Psoas muscle (tissue), 8 donors: ENCODE data around the gene GSTO2. TPM values are rescaled to one million over a fixed set of nuclear protein-coding genes. Genes with fewer than 3 reads are reported as not detected.
A peak's percentile ranks its signal among the peaks of the same experiment; 100 is the strongest.

ENCODE experiments used
- ATAC-seq, 4 donors: fragments of 200-7000 bp; cut with Tn5 transposase; one replicate each; pipeline ENCODE4 v1.9.1; 2020; ENCODE audit warnings: moderate library complexity in 3 of 4, mild to moderate bottlenecking in 2 of 4
- DNase-seq, 2 donors: peaks; one replicate each; pipeline ENCODE4 v3.0.0-alpha.2; 2020
- H3K27ac ChIP-seq: fragments of 200-600 bp; one replicate; pipeline ENCODE4 v1.8.0; 2022
- H3K27me3 ChIP-seq, 3 donors: fragments of 200-600 bp in 1 of 3; one replicate each; pipeline versions ENCODE4 v1.6.1 to v1.8.0; 2013 to 2022; ENCODE audit warnings: low read length in 2 of 3, mild to moderate bottlenecking in 2 of 3, moderate library complexity in 1 of 3; ENCODE audit not compliant: insufficient read depth in 3 of 3
- H3K36me3 ChIP-seq, 2 donors: fragments of 200-600 bp in 1 of 2; one replicate each; pipeline versions ENCODE4 v1.6.1 to v1.8.0; 2013 to 2022; ENCODE audit warnings: low read depth in 1 of 2, mild to moderate bottlenecking in 1 of 2, moderate library complexity in 1 of 2; ENCODE audit not compliant: insufficient read depth in 1 of 2
- H3K4me1 ChIP-seq: fragments of 200-600 bp; one replicate; pipeline ENCODE4 v1.8.0; 2022
- H3K4me3 ChIP-seq: fragments of 200-600 bp; one replicate; pipeline ENCODE4 v1.8.0; 2022; ENCODE audit warnings: mild to moderate bottlenecking
- H3K9me3 ChIP-seq: fragments of 200-600 bp; one replicate; pipeline ENCODE4 v1.8.0; 2022
- WGBS, 3 donors: extraction: QIAGEN DNeasy Blood & Tissue Kit; methylation state at CpG; one replicate each; pipeline versions ENCODE4 v1.1.6 to v1.1.7; 2013; 5-methylcytosine and 5-hydroxymethylcytosine counted together
- intact Hi-C, 2 donors: fragments of 100-400 bp; cut with DNase I; formaldehyde crosslinking; loops; one replicate each; pipeline versions ENCODE4 v1.11.0 to v1.14.2; 2022
- polyA plus RNA-seq, 3 donors: library from polyadenylated mRNA; stranded (reverse); fragments of 200-250 nt; gene quantifications; one replicate each; pipeline ENCODE4 v1.2.3, GENCODE V29; 2013
- total RNA-seq, 4 donors: library from RNA; stranded (reverse); fragmentation: NEBNext Ultra II Directional in 2 of 4; extraction: Animal tissue kit (Norgen Biotek cat#: 25700) in 2 of 4; gene quantifications; one replicate each; pipeline versions ENCODE4 v1.2.1 to v1.2.4, GENCODE V29; 2021 to 2023
- TF ChIP-seq, protein P1 (sequence below): fragments of 200-600 bp; IDR thresholded peaks from one replicate; pipeline ENCODE4 v1.8.0; 2022; ENCODE audit warnings: antibody characterized with exemption
- donor health status: healthy with polysubstance abuse.
- donor health status: DM: no; HTN: no; CAD: no; lungs with moderate emphysema.
- donor health status: Bipolar disorder and iron deficiency.
- donor health status: healthy.
- donor health status: DM: yes; HTN: yes; CAD: no.
- donor health status: DM: no; HTN: no; CAD: no.
- donor health status: DM: no; HTN: no; CAD: no.
- donor health status: DM: yes; HTN: yes; CAD: no.

Gene GSTO2
- total and polyA plus RNA-seq, 7 donors, result 0.23 to 4.6 (median 1.4) TPM

GRCh38 chr10:104231784-104232612 lies 37.0 kb upstream of the GSTO2 start, which contains the start of gene CFAP43:
Gene CFAP43, minus strand, starts transcription at chr10:104232364. Its CDS starts 118 bp downstream, at chr10:104232246.
- peak; percentile 98 to 99 for DNase-seq
- Histone ChIP-seq H3K27ac (no peak within 1 kb of the TSS), H3K4me1 (peaks cover 7% of the 10 kb centered on the region), H3K36me3 (no peaks in the 10 kb centered on the region), H3K4me3 (peak within 1 kb of the TSS; percentile 92), H3K27me3 (no peaks in the 10 kb centered on the region), H3K9me3 (no peaks in the 10 kb centered on the region)
- ATAC-seq, result peak; percentile 100
- TF ChIP-seq, protein P1, sequence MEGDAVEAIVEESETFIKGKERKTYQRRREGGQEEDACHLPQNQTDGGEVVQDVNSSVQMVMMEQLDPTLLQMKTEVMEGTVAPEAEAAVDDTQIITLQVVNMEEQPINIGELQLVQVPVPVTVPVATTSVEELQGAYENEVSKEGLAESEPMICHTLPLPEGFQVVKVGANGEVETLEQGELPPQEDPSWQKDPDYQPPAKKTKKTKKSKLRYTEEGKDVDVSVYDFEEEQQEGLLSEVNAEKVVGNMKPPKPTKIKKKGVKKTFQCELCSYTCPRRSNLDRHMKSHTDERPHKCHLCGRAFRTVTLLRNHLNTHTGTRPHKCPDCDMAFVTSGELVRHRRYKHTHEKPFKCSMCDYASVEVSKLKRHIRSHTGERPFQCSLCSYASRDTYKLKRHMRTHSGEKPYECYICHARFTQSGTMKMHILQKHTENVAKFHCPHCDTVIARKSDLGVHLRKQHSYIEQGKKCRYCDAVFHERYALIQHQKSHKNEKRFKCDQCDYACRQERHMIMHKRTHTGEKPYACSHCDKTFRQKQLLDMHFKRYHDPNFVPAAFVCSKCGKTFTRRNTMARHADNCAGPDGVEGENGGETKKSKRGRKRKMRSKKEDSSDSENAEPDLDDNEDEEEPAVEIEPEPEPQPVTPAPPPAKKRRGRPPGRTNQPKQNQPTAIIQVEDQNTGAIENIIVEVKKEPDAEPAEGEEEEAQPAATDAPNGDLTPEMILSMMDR, result no peak
- intact Hi-C loops, result loop anchor here in 1 of 2 donors (1.0 kb wide), 1 partner anchor 22 kb away; the partner anchor contains the start of gene GSTO1
- WGBS, 3 donors, result 1% methylated on average over 48 to 60 of the region's 60 CpGs

DNA sequence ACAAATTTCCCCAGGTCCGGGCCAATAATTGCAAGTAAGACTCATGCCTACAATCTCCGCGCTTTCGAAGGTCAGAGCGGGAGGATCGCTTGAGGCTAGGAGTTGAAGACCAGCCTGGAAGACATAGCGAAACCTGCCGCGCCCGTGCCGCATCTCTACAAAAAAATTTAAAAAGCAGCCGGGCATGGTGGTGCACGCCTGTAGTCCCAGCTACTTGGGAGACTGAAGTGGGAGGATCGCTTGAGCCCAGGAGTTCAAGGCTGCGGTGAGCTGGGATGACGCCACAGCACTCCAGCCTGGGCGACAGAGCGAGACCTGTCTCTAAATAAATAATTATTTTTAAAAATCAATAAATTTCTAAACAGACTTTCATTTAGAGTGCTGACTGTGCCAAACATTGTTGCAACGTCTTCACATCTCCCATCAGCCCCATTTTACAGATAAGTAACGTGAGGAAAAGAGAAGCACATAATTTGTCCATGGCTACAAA lies 36.3 kb upstream of the GSTO2 start:
- Histone ChIP-seq H3K4me1 (peaks cover 7% of the 10 kb centered on the region), H3K36me3 (no peaks in the 10 kb centered on the region), H3K4me3 (peak overlapping the region; percentile 92), H3K9me3 (no peaks in the 10 kb centered on the region), H3K27ac (no peak overlapping the region), H3K27me3 (no peaks in the 10 kb centered on the region)
- WGBS, 3 donors, result 14 to 16% (median 15%) methylated on average over 20 of the region's 20 CpGs
- DNase-seq (no peak), ATAC-seq (peak; percentile 17 to 49 (median 31))
- intact Hi-C loops, result loop anchor here in 1 of 2 donors (1.0 kb wide), 1 partner anchor 22 kb away; the partner anchor contains the start of gene GSTO1
- TF ChIP-seq, protein P1, result no peak

- Histone ChIP-seq H3K9me3 (no peaks in the 10 kb centered on the region), H3K27me3 (no peaks in the 10 kb centered on the region), H3K36me3 (no peaks in the 10 kb centered on the region), H3K27ac (no peak overlapping the region), H3K4me1 (peaks cover 7% of the 10 kb centered on the region), H3K4me3 (no peak overlapping the region)
- intact Hi-C loops, result no loop called here
- no peak for DNase-seq
- TF ChIP-seq, protein P1, result no peak
- no peak for ATAC-seq
- 75 to 78% (median 75%) methylated on average over 1 of the region's 1 CpG for WGBS, 3 donors
Observed at GRCh38 chr10:104233817-104234216, 35.2 kb upstream of the GSTO2 start.

DNA sequence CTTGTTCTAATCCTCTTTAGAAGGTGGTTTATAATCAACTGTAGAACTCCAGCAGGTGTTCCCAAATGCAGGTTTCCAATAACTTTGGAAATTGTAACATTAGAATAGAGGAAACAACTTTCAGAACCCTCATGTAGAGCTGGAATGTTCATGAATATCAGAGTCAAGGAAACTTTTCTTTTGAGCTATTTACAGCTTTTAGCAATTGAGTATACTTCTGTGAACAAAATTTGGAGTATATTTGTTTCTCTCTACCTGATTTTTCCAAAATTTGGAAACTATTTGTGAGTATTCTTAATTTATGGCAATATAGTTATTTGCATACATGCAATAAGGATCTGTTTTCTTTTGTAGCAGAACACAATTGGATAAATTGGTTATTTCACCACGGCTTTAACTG lies 34.0 kb upstream of the GSTO2 start:
- no peak overlapping the region for H3K4me3 ChIP-seq
- intact Hi-C loops, result no loop called here
- ATAC-seq (no peak), DNase-seq (no peak)
- TF ChIP-seq, protein P1, result no peak
- no peaks in the 10 kb centered on the region for H3K36me3 ChIP-seq
- no peaks in the 10 kb centered on the region for H3K9me3 ChIP-seq
- 74 to 77% (median 76%) methylated on average over 1 of the region's 1 CpG for WGBS, 3 donors
- peaks cover 7% of the 10 kb centered on the region for H3K4me1 ChIP-seq
- H3K27me3 ChIP-seq, result no peaks in the 10 kb centered on the region
- no peak overlapping the region for H3K27ac ChIP-seq
